ENCODE measurements around the gene LMO3.

The LMO3 gene

DNA sequence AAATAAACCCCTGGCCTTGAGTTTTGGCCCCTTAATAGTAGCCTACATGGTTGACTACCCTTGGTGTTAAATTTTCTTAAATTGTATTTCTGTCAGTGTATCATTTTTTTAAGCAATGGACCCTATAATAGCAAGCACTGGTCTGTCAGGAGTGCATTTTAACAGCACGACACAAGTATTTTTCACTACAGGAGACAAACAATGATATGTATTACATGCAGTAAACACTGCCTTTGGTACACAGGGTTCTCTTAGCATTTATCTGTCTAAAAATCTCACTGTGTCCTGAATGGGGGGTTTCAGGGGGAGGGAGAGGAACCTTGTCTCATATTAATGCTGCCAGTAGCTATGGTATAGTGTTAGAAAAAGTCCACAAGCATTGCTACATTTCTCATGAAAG lies 18.4 kb downstream of the LMO3 start:
- Histone ChIP-seq H3K9ac (ENCODE audit: low read depth, low read length, poor library complexity, severe bottlenecking) (no peak overlapping the region), H3K4me1 (ENCODE audit: insufficient read depth, low read length, poor library complexity, severe bottlenecking) (no peaks in the 10 kb centered on the region), H3K9me2 (replicated peaks; ENCODE audit: low read depth, low read length) (no peaks in the 10 kb centered on the region), H4K20me1 (ENCODE audit: insufficient read depth, low read length, poor library complexity, severe bottlenecking) (no peaks in the 10 kb centered on the region), H3K9me3 (ENCODE audit: insufficient read depth, low read depth, low read length) (no peaks in the 10 kb centered on the region), H3K36me3 (ENCODE audit: insufficient read depth, low read length) (no peaks in the 10 kb centered on the region), H2AFZ (ENCODE audit: low read length) (no peak overlapping the region), H3F3A (ENCODE audit: low read depth) (no peaks in the 10 kb centered on the region), H3K79me2 (ENCODE audit: insufficient read depth, low read length) (no peaks in the 10 kb centered on the region), H3K4me2 (ENCODE audit: low read depth, low read length, poor library complexity, severe bottlenecking) (no peak overlapping the region), H3K27me3 (ENCODE audit: insufficient read depth, low read length, poor library complexity, severe bottlenecking) (no peaks in the 10 kb centered on the region), H3K4me3 (ENCODE audit: low read length, poor library complexity, severe bottlenecking) (no peak overlapping the region)
- TF ChIP-seq EZH2phosphoT487 (IDR thresholded peaks at IDR 0.05; ENCODE audit: borderline replicate concordance) (no peak), CTCF (conservative IDR thresholded peaks at IDR 0.05; ENCODE audit: low read length) (no peak)

DNA sequence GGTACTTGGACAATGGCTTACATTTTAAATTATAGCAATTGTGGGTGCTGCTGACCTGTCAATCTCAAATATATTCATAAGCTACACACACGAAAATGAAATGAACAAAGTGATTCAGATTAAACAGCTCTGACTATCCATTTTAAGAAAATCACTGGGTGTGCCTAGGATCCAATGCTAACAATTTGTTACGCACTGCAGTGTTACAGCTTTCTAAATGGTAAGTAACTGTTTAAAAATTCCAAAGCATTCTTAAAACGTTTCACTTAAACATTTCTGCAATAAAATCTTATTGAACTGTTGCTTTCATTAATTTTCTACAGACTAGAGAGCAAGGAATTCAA lies 18.9 kb downstream of the LMO3 start:
- Histone ChIP-seq H3F3A (ENCODE audit: low read depth) (no peaks in the 10 kb centered on the region), H3K79me2 (ENCODE audit: insufficient read depth, low read length) (no peaks in the 10 kb centered on the region), H3K4me1 (ENCODE audit: insufficient read depth, low read length, poor library complexity, severe bottlenecking) (no peaks in the 10 kb centered on the region), H3K9me2 (replicated peaks; ENCODE audit: low read depth, low read length) (no peaks in the 10 kb centered on the region), H3K27me3 (ENCODE audit: insufficient read depth, low read length, poor library complexity, severe bottlenecking) (no peaks in the 10 kb centered on the region), H3K36me3 (ENCODE audit: insufficient read depth, low read length) (no peaks in the 10 kb centered on the region), H3K9me3 (ENCODE audit: insufficient read depth, low read depth, low read length) (0 out of 2 replicates have a peak, but pooled peaks cover 3% of the 10 kb centered on the region), H4K20me1 (ENCODE audit: insufficient read depth, low read length, poor library complexity, severe bottlenecking) (no peaks in the 10 kb centered on the region), H3K4me2 (ENCODE audit: low read depth, low read length, poor library complexity, severe bottlenecking) (no peak overlapping the region), H2AFZ (ENCODE audit: low read length) (no peak overlapping the region), H3K4me3 (ENCODE audit: low read length, poor library complexity, severe bottlenecking) (no peak overlapping the region), H3K9ac (ENCODE audit: low read depth, low read length, poor library complexity, severe bottlenecking) (no peak overlapping the region)
- TF ChIP-seq EZH2phosphoT487 (IDR thresholded peaks at IDR 0.05; ENCODE audit: borderline replicate concordance) (no peak), CTCF (conservative IDR thresholded peaks at IDR 0.05; ENCODE audit: low read length) (no peak)

- Histone ChIP-seq H2AFZ (ENCODE audit: low read length) (no peak overlapping the region), H3K79me2 (ENCODE audit: insufficient read depth, low read length) (no peaks in the 10 kb centered on the region), H3K27me3 (ENCODE audit: insufficient read depth, low read length, poor library complexity, severe bottlenecking) (no peaks in the 10 kb centered on the region), H3K9me3 (ENCODE audit: insufficient read depth, low read depth, low read length) (0 out of 2 replicates have a peak, but pooled peaks cover 5% of the 10 kb centered on the region), H3F3A (ENCODE audit: low read depth) (no peaks in the 10 kb centered on the region), H3K36me3 (ENCODE audit: insufficient read depth, low read length) (no peaks in the 10 kb centered on the region), H3K9me2 (replicated peaks; ENCODE audit: low read depth, low read length) (no peaks in the 10 kb centered on the region), H4K20me1 (ENCODE audit: insufficient read depth, low read length, poor library complexity, severe bottlenecking) (no peaks in the 10 kb centered on the region), H3K9ac (ENCODE audit: low read depth, low read length, poor library complexity, severe bottlenecking) (no peak overlapping the region), H3K4me1 (ENCODE audit: insufficient read depth, low read length, poor library complexity, severe bottlenecking) (no peaks in the 10 kb centered on the region), H3K4me3 (ENCODE audit: low read length, poor library complexity, severe bottlenecking) (no peak overlapping the region), H3K4me2 (ENCODE audit: low read depth, low read length, poor library complexity, severe bottlenecking) (no peak overlapping the region)
- TF ChIP-seq CTCF (conservative IDR thresholded peaks at IDR 0.05; ENCODE audit: low read length) (no peak), EZH2phosphoT487 (IDR thresholded peaks at IDR 0.05; ENCODE audit: borderline replicate concordance) (no peak)
These were observed 19.4 kb downstream of the LMO3 start for GRCh38 chr12:16586350-16587109.

Measured in Loucy (cell line).